H1 (cell line): ENCODE data around the gene BAAT. TPM values are rescaled to one million over a fixed set of nuclear protein-coding genes. Genes with fewer than 3 reads are reported as not detected.

Experiments used
- RXRA ChIP-seq: IDR thresholded peaks from 2 replicates; pipeline ENCODE4 v1.6.1; 2011; ENCODE audit warnings: low read depth, mild to moderate bottlenecking, low read length, moderate library complexity; ENCODE audit not compliant: insufficient read depth
- SP2 ChIP-seq: IDR thresholded peaks from 2 replicates; pipeline ENCODE4 v1.6.1; 2012; ENCODE audit warnings: mild to moderate bottlenecking, low read length, inconsistent platforms
- SUZ12 ChIP-seq: fragments of 200-600 bp; sonication (generic); IDR thresholded peaks from 2 replicates; pipeline ENCODE4 v1.6.1; 2012; ENCODE audit warnings: mild to moderate bottlenecking, inconsistent platforms, low read length, moderate library complexity, mixed read lengths
- TBP ChIP-seq: IDR thresholded peaks from 2 replicates; pipeline ENCODE4 v1.6.1; 2011; ENCODE audit warnings: low read depth, low read length, improper control_type of control experiment
- polyA plus RNA-seq, 7 experiments: library from polyadenylated mRNA; depleted of rRNA in 3 of 7; stranded (reverse) in 5 of 7; unstranded in 2 of 7; fragments of >200 nt in 5 of 7; fragments of 200-250 nt in 2 of 7; gene quantifications; 1 replicate in 5 of 7; 2 replicates in 1 of 7; 4 replicates in 1 of 7; pipeline versions ENCODE4 v1.2.1 to v1.2.3, GENCODE V29; 2011 to 2013; ENCODE audit warnings: missing spikeins in 2 of 7, mixed read lengths in 2 of 7
- total RNA-seq: library from RNA; stranded (reverse); fragmentation: NEBNext Ultra II Directional; extraction: Animal tissue kit (Norgen Biotek cat#: 25700); gene quantifications from 2 replicates; pipeline ENCODE4 v1.2.1, GENCODE V29; 2021
- TF ChIP-seq, protein P1 (sequence below): IDR thresholded peaks from 2 replicates; pipeline ENCODE4 v1.6.1; 2012; ENCODE audit warnings: inconsistent platforms

BAAT gene
- total and polyA plus RNA-seq, 2 of the 8 experiments (the other 6 are each of a cell fraction or from before 2014, with no cell fraction given) = 0.09 to 0.17 TPM

DNA sequence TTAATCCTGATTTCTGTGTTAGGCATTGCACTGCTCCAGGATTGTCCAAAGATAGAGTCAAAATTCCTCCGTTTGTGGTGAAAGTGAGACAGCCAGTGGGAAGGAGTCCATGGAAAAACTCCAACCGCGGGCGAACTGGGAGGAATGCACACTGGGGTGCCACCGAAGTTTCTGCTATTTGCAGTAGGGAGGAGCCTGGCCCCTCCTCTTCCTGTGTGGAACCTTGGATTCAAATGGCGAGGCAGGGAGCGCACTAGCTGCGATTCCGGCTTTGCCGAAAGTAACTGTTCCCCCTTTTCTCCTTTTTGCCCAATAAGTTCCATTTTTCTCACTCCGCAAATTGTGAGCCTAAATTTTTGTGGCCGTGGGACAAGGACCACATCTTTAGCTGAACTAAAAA, 9.3 kb downstream of the BAAT start (continued):
- TF ChIP-seq RXRA (no peak), TBP (no peak), SUZ12 (no peak), SP2 (no peak)
- TF ChIP-seq, protein P1, sequence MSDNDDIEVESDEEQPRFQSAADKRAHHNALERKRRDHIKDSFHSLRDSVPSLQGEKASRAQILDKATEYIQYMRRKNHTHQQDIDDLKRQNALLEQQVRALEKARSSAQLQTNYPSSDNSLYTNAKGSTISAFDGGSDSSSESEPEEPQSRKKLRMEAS = no peak
